Measurements from ENCODE around the gene DDX1.
"Not testable (repeated sequence)": the region's sequence is repeated elsewhere in the genome, so short reads cannot be mapped to it uniquely, and the experiment has no call there.

Gene DDX1

GRCh38 chr2:15591692-15592463 is at the start of gene DDX1:
TSS of gene DDX1 (plus strand) at chr2:15591868. CDS start at chr2:15591934, 66 bp downstream.
- in situ Hi-C loops (cut with MboI; ENCODE audit: low sequenced_read_pairs) = no loop called here

- in situ Hi-C loops (cut with MboI; ENCODE audit: low sequenced_read_pairs) = not testable (repeated sequence)
Observed at GRCh38 chr2:15542269-15542668, 49.4 kb upstream of the DDX1 start.

DNA sequence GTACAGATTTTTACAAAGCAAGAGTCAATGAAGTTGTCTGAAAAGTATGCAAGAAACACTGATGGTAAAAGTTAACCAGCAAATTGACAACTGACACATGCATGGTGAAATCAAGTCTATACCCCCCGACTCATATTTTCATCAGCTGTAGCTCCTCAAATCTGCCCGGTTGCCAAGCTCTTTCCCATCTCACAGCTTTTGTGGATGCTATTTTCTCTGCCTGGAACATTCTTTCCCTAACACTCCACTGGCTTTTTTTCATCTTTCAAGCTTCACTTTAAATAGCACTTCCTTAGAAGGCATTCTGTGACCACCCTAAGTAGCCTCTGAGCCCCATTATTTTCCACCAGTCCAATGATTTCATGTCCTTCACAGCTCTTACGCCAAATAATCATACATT is 48.6 kb upstream of the DDX1 start:
- in situ Hi-C loops (cut with MboI; ENCODE audit: low sequenced_read_pairs) = no loop called here

- in situ Hi-C loops (cut with MboI; ENCODE audit: low sequenced_read_pairs) = no loop called here
Observed at GRCh38 chr2:15543541-15543940, 48.1 kb upstream of the DDX1 start.

DNA sequence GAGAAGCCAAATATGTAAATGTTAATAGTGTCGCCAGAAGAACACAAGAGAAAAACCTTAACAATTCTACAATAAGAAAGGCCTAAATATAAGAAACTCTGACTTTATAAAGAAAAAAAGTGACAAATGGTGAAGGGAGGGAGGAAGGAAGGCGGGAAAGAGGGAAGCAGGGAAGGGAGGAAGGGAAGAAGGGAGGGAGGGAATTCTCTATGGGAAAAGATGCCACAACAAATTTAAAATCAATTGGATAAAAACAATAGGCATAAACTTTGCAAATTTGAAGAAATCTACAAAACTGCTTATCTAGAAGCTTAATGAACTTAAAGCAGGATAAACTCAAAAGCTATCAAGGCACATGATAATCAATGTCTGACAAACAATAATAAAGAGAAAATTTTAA is 47.4 kb upstream of the DDX1 start:
- in situ Hi-C loops (cut with MboI; ENCODE audit: low sequenced_read_pairs) = no loop called here

- in situ Hi-C loops (cut with MboI; ENCODE audit: low sequenced_read_pairs) = no loop called here
Observed at GRCh38 chr2:15546297-15547098, 45.2 kb upstream of the DDX1 start.

DNA sequence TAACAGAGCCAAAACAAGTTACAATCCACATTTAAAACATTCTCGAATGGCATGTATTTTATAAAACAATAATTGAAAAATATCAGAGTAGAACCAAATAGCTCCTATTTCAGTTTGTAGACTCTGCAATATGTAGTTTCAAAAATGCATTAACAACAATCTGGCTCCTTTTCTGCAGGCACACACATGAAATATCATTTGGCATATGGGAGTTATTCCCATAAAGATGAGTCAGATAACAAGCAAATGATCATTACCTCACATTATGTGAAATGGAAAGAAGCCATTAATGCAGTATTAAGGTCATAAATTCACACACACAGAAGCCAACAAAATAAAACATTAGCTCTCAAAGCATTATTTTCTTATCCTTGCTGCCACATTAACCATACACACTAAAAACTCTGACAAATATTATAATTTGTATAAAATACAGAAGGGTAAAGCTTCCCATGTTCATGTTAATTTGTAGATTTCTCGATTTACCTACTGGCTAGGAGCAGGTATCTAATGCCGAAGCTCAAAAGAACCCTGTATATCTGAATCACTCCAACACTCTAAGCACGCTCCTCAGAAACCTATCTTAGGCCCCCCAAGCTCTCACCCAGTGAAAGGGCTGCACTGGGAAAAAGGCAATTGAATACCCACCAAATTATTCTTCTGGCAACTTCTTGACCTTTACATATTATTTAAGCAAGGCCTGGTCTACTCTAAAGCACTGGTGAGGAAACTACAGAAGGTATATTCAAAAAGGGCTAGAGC is 44.4 kb upstream of the DDX1 start:
- in situ Hi-C loops (cut with MboI; ENCODE audit: low sequenced_read_pairs) = no loop called here

DNA sequence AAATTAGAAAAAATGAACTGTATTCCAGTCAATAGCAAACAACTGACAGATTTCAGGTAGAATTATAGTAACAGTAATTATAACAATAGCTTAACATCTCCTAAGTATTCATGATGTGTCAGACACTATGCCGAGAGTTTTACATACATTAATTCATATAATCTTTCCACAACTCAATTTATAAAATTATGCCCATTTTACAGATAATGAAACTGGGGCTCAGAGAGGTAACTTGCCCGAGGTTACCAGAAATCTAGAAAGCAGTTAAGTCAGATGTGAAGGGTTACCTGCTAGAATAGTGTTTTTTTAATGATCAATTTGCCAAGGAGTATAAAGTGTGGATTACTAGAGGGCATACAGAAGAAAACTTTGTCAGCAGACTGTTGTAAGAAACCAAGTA is 42.7 kb upstream of the DDX1 start:
- in situ Hi-C loops (cut with MboI; ENCODE audit: low sequenced_read_pairs) = no loop called here

GRCh38 chr2:15553519-15553918 is 38.1 kb upstream of the DDX1 start:
- in situ Hi-C loops (cut with MboI; ENCODE audit: low sequenced_read_pairs) = no loop called here

GRCh38 chr2:15553951-15554350 is 37.7 kb upstream of the DDX1 start:
- in situ Hi-C loops (cut with MboI; ENCODE audit: low sequenced_read_pairs) = no loop called here

DNA sequence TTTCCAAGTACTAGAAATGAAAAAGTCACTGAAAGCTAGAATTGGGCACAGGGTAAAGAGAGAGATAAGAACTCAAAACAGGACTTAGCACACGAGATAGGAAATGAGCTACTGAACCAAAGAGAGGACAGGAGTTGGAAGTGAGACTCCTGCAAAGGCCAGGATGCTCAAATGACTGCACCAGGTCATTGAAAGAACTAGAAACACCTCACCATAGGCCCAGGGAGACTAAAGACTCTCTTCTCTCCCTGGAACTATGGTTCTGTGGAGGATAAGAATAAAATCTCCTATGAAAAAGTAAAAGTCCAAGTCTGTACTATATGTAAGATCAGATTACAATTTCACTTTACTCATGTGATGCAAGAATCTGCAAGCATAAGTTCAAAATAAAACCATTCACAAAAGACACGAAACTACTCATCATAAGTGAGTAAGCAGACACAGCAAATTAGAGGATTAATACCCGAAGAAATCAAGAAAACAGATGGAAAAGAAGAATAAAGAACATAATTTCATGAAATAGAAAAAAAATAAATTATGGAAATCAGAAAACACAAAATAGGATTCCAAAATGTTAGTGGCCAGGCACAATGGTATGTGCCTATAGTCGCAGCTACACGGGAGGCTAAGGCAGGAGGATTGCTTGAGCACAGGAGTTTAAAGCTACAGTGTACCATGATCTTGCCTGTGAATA is 37.0 kb upstream of the DDX1 start:
- in situ Hi-C loops (cut with MboI; ENCODE audit: low sequenced_read_pairs) = no loop called here

DNA sequence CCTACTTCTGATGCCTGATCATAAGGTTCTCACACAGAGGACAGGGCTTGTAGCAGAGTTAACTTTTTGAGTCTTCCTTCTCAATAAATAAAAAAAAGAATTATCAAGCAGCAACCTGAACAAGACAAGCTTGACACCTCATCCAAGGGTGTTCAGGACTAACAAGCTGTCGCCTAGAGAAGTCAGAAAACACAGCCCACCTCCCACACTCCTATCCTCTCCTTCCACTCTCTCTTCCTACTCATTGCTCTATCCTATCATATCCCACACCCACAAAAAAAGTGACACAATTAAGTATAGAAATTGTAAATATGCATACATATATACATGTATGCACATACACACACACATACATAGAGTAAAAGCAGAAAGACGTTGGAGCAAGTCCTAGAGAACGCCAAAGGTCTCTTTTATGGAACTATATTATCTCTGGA is 35.9 kb upstream of the DDX1 start:
- in situ Hi-C loops (cut with MboI; ENCODE audit: low sequenced_read_pairs) = no loop called here

DNA sequence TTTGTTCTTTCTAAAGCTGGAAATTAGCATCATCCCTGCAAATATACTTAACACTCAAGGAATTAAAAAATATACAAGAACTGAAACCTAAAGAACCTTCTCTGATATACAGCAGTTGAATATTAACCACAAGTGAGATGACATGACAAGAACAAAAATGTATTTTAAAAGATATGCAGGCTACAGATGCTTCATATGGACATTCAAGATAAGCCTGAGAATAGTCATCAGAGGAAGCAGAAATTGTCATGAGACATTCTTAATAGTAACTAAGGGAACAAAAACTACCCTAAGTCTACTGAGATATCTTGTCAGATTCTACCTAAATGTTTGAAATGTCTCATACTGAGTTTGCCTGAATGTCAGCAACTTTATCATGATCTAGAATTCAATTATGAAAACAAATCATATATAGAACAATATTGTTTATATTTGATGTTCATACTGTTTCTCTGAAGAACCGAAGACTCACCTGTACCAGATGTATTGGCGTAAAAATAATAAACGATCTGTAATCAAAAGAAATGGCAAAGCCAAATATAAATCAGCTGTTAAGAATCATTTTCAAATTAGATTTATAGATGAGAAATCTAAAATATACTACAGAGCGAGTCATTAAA is 35.2 kb upstream of the DDX1 start:
- in situ Hi-C loops (cut with MboI; ENCODE audit: low sequenced_read_pairs) = no loop called here

DNA sequence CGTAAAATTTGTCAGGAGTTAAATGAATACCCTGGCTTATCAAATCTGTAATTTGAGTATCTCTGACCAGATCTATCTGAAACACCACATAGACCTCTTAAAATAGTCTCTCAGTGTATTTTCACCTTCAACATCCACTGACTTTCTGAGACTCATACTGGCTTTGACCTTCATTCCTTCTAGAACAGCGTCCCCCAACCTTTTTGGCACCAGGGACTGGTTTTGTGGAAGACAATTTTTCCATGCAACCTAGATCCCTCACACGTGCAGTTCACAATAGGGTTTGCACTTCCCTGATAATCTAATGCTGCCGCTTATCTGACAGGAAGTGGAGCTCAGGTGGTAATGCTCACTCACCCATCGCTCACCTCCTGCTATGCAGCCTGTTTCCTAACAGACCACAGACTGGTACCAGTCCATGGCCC is 33.8 kb upstream of the DDX1 start:
- in situ Hi-C loops (cut with MboI; ENCODE audit: low sequenced_read_pairs) = no loop called here

GRCh38 chr2:15559379-15560139 is 32.1 kb upstream of the DDX1 start:
- in situ Hi-C loops (cut with MboI; ENCODE audit: low sequenced_read_pairs) = no loop called here

DNA sequence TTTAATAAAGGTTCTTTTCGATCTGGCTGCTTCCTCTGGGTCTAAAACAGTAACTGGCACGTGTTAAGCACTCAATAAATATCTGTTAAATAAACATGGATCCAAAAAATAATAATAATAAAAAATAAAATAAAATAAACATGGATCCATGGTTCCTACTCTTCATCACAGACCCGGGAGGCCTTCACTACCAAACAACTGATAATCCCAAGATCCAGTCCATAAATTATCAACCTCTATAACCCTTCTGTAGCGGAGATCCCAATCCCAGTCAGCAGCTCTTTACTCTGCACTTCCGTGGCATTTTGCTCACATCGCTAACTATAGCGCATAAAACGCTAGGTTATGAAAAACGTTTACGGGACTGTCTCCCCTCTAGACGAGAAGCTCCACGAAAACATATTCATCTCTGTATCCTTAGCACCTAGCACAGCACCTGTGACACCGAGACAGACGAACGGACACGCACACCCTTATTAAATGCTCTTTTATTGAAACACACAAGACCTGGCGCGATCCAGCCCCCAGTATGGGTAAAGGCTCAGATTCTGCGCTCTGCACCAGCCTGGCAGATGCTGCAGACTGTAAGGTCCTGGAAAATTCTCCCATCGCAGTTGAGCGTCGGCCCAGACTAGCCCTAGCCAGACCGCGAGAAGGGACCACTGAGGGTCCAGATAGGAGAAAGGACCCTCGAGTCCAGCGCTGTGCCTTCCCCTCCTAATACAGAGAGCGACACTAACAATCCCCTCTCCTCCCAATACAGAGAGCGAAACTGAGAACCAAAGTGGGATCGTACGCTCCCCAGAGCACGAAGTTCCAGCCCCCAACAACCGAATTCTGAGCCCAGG is 31.3 kb upstream of the DDX1 start:
- in situ Hi-C loops (cut with MboI; ENCODE audit: low sequenced_read_pairs) = no loop called here

GRCh38 chr2:15560988-15561573 is 30.6 kb upstream of the DDX1 start, which contains the start of gene NBAS:
TSS of gene NBAS (minus strand) at chr2:15561334. CDS start at chr2:15561304, 30 bp downstream.
- in situ Hi-C loops (cut with MboI; ENCODE audit: low sequenced_read_pairs) = no loop called here

Data from hTERT RPE-1 (cell line).